ENCODE data around the gene IFNA2.
"Not testable (repeated sequence)": the region's sequence is repeated elsewhere in the genome, so short reads cannot be mapped to it uniquely, and the experiment has no call there.

Gene IFNA2

GRCh38 chr9:21385131-21385670 lies at the start of gene IFNA2:
TSS of gene IFNA2 (minus strand) at chr9:21385398. CDS start at chr9:21385329, 69 bp downstream.
- no peak for DNase-seq (ENCODE audit: low read depth)

GRCh38 chr9:21435015-21435383 lies 49.8 kb upstream of the IFNA2 start:
- not testable (repeated sequence) for DNase-seq (ENCODE audit: low read depth)

GRCh38 chr9:21434202-21435014 lies 49.2 kb upstream of the IFNA2 start:
- peak; percentile 14 for DNase-seq (ENCODE audit: low read depth)

GRCh38 chr9:21432672-21433425 lies 47.7 kb upstream of the IFNA2 start:
- no peak for DNase-seq (ENCODE audit: low read depth)

GRCh38 chr9:21429191-21429590 lies 44.0 kb upstream of the IFNA2 start:
- no peak for DNase-seq (ENCODE audit: low read depth)

GRCh38 chr9:21428235-21428634 lies 43.0 kb upstream of the IFNA2 start:
- DNase-seq (ENCODE audit: low read depth): no peak

- DNase-seq (ENCODE audit: low read depth): no peak
Observed at GRCh38 chr9:21415493-21416267, 30.5 kb upstream of the IFNA2 start.

- no peak for DNase-seq (ENCODE audit: low read depth)
Observed at GRCh38 chr9:21414220-21414940, 29.2 kb upstream of the IFNA2 start.

- no peak for DNase-seq (ENCODE audit: low read depth)
Observed at GRCh38 chr9:21413624-21414023, 28.4 kb upstream of the IFNA2 start.

GRCh38 chr9:21413151-21413550 lies 28.0 kb upstream of the IFNA2 start:
- no peak for DNase-seq (ENCODE audit: low read depth)

GRCh38 chr9:21412107-21412506 lies 26.9 kb upstream of the IFNA2 start:
- DNase-seq (ENCODE audit: low read depth): no peak

GRCh38 chr9:21408817-21409216 lies 23.6 kb upstream of the IFNA2 start, which contains the start of gene IFNA8:
TSS of gene IFNA8 (plus strand) at chr9:21409117. CDS start at chr9:21409177, 60 bp downstream.
- no peak for DNase-seq (ENCODE audit: low read depth)

GRCh38 chr9:21404146-21404545 lies 18.9 kb upstream of the IFNA2 start:
- DNase-seq (ENCODE audit: low read depth): no peak

- no peak for DNase-seq (ENCODE audit: low read depth)
Observed at GRCh38 chr9:21402386-21403251, 17.4 kb upstream of the IFNA2 start.

- DNase-seq (ENCODE audit: low read depth): no peak
Observed at GRCh38 chr9:21399956-21400355, 14.8 kb upstream of the IFNA2 start.

- DNase-seq (ENCODE audit: low read depth): no peak
Observed at GRCh38 chr9:21398955-21399489, 13.8 kb upstream of the IFNA2 start.

- DNase-seq (ENCODE audit: low read depth): peak; percentile 42
Observed at GRCh38 chr9:21395778-21396717, 10.8 kb upstream of the IFNA2 start.

GRCh38 chr9:21392270-21392669 lies 7.1 kb upstream of the IFNA2 start:
- DNase-seq (ENCODE audit: low read depth): no peak

GRCh38 chr9:21383627-21384026 lies 1.6 kb downstream of the IFNA2 start:
- DNase-seq (ENCODE audit: low read depth): no peak

Data from stimulated activated CD8-positive, alpha-beta memory T cell treated with anti-CD3 and anti-CD28 coated beads, Interleukin-15, amount 100 ng/mL, for 1 hour (primary cell).